Fibroblast of the aortic adventitia (primary cell): ENCODE measurements around the gene DNAAF5. TPM values are rescaled to one million over a fixed set of nuclear protein-coding genes. Genes with fewer than 3 reads are reported as not detected.

Experiments used
- DNase-seq: peaks from one replicate; pipeline ENCODE4 v3.0.0-alpha.2; 2010; ENCODE audit warnings: low read depth
- H3K4me3 ChIP-seq: 2 replicates; pipeline ENCODE4 v1.5.1; 2011; ENCODE audit warnings: low read depth, mild to moderate bottlenecking, control low read depth, low read length, moderate library complexity
- total RNA-seq: library from RNA; depleted of rRNA; stranded (reverse); fragments of >200 nt; gene quantifications from 2 replicates; pipeline ENCODE4 v1.2.3, GENCODE V29; 2012; ENCODE audit warnings: low replicate concordance
- TF ChIP-seq, protein P1 (sequence below): IDR thresholded peaks from 2 replicates; pipeline ENCODE4 v1.5.1; 2011; ENCODE audit warnings: mild to moderate bottlenecking, low read length, control low read depth, inconsistent platforms; ENCODE audit not compliant: insufficient read depth

DNAAF5 gene
- total RNA-seq, 1 donor = 22.0 TPM

DNA sequence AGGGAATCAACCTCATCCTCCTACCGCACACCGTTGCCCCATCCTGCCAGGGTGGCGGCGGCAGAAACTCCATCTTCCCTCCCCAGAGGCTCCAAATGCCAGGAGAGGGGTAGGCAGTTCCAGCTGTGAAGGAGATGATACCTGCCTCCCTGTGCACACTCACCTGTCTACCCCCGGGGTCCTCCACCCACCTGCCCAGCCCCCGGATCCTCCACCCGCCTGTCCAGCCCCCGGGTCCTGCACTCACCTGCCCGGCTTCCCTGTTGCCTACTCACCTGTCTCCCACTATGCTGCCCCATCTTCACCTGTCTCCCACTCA, 13.4 kb upstream of the DNAAF5 start:
- DNase-seq = no peak
- TF ChIP-seq, protein P1, sequence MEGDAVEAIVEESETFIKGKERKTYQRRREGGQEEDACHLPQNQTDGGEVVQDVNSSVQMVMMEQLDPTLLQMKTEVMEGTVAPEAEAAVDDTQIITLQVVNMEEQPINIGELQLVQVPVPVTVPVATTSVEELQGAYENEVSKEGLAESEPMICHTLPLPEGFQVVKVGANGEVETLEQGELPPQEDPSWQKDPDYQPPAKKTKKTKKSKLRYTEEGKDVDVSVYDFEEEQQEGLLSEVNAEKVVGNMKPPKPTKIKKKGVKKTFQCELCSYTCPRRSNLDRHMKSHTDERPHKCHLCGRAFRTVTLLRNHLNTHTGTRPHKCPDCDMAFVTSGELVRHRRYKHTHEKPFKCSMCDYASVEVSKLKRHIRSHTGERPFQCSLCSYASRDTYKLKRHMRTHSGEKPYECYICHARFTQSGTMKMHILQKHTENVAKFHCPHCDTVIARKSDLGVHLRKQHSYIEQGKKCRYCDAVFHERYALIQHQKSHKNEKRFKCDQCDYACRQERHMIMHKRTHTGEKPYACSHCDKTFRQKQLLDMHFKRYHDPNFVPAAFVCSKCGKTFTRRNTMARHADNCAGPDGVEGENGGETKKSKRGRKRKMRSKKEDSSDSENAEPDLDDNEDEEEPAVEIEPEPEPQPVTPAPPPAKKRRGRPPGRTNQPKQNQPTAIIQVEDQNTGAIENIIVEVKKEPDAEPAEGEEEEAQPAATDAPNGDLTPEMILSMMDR = no peak
- H3K4me3 ChIP-seq = no peak overlapping the region

GRCh38 chr7:713488-714230, 12.8 kb upstream of the DNAAF5 start:
- TF ChIP-seq, protein P1 = no peak
- DNase-seq = no peak

DNA sequence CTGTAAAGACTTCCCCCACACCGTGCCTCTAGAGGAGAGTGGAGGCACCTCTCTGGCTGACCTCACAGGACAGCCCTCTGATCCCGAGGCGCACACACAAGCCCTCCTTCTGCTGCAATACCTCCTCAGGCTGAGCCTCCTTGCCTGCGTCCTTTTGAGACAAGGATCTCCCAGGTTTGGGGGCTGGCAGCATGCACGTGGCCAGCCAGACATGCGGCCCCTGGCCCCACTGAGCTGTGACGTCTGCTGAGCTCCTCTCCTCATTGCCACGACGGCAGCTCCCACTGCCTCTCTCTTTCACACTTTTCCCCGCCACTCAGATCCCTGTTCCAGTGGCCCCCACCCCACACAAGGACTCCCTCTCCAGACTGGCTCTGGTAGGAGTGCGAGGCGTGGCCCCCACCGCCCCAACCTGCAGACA, 12.2 kb upstream of the DNAAF5 start:
- no peak overlapping the region for H3K4me3 ChIP-seq
- no peak for DNase-seq
- TF ChIP-seq, protein P1 = no peak

More at GRCh38 chr7:713488-714230, 12.8 kb upstream of the DNAAF5 start:
- no peak overlapping the region for H3K4me3 ChIP-seq

DNA sequence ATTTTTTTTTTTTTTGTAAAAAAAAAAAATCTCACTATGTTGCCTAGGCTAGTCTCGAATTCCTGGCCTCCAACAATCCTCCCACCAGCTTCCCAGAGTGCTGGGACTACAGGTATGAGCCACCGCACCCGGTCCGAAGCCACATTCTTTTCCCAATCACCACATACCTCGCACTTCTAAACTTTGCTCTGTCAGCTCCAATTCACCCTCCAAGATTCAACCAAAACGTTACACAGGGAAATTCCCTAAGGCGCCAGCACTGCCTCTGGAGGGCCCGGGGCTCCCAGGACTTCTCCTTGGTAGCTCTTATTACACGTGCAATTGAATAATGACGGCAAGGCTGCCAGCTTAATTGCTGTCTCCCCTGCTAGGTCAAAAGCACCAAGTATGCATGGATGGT, 10.3 kb upstream of the DNAAF5 start:
- TF ChIP-seq, protein P1 = no peak
- H3K4me3 ChIP-seq = no peak overlapping the region
- no peak for DNase-seq

DNA sequence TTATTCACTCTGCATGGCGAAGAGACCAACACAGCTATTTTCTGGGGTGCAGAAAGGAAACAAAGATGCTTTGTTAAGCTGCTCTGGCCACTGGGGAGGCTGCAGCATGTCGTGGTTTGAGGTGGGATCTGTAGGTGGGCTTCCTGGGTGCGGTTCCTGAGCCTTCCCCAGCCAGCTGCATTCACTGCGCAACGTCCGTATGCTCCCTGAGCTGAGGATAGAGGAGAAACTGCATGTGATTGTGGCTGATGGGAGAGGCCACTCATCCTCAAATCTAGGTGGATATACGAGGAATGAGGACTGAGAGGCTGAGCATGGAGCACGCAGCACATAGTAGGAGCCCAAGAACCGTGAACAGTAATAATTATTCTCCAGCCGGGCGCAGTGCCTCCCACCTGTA, 9.9 kb upstream of the DNAAF5 start:
- DNase-seq = no peak
- TF ChIP-seq, protein P1 = no peak
- no peak overlapping the region for H3K4me3 ChIP-seq

DNA sequence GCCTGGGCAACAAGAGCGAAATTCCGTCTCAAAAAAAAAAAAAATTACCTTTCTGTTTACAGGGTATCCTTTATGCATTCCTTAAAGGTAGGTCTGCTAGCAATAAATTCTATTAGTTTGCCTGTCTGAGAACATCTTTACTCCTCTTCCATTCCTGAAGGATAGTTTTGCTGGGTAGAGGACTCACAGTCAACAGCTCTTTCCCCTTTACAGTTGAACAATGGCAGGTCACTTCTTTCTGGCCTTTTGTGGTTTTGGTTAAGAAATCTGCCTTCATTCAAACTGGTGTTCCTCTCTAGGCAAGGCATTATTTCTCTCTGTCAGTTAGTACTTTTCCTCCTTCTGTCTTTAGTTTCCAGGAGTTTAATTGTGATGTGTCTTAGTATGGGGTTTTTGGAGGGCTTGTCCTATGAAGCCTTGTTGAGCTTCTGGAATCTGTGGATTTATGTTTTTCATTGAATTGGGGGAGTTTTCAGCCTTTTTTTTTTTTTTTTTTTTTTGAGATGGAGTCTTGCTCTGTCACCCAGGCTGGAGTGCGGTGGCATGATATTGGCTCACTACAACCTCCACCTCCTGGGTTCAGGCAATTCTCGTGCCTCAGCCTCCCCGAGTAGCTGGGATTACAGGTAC, 4.8 kb upstream of the DNAAF5 start:
- DNase-seq = no peak
- H3K4me3 ChIP-seq = no peak overlapping the region
- TF ChIP-seq, protein P1 = no peak
